BJ (cell line): ENCODE results near the gene DVL2. TPM values are rescaled to one million over a fixed set of nuclear protein-coding genes. Genes with fewer than 3 reads are reported as not detected.
A peak's percentile ranks its signal among the peaks of the same experiment; 100 is the strongest.

ENCODE experiments used
- CTCF ChIA-PET: fragments of 350-600 bp; formaldehyde crosslinking; extraction: SDS; loops from one replicate; lab custom pipeline; 2021; ENCODE audit warnings: antibody characterized with exemption, inconsistent platforms; lab: Yijun Ruan, JAX
- POLR2A ChIA-PET: fragments of 300-600 bp; sonication (Branson Sonifier 250); formaldehyde crosslinking; extraction: SDS; loops from one replicate; lab custom pipeline; 2021; ENCODE audit warnings: antibody characterized with exemption; lab: Charles Lee
- DNase-seq: peaks from one replicate; pipeline ENCODE4 v3.0.0-alpha.2; 2011; ENCODE audit warnings: low read depth
- H3K27me3 ChIP-seq: 2 replicates; pipeline ENCODE4 v1.6.0; 2011; ENCODE audit warnings: low read length; ENCODE audit not compliant: control insufficient read depth, insufficient read depth
- H3K36me3 ChIP-seq: 2 replicates; pipeline ENCODE4 v1.5.1; 2011; ENCODE audit warnings: low read length; ENCODE audit not compliant: control insufficient read depth, insufficient read depth
- H3K4me3 ChIP-seq: 2 replicates; pipeline ENCODE4 v1.5.1; 2011; ENCODE audit warnings: low read depth, mild to moderate bottlenecking, control low read depth, low read length
- polyA plus RNA-seq: library from polyadenylated mRNA; depleted of rRNA; stranded (reverse); fragments of >200 nt; gene quantifications from 2 replicates; pipeline ENCODE4 v1.2.3, GENCODE V29; 2011
- TF ChIP-seq, protein P1 (sequence below): IDR thresholded peaks from 2 replicates; pipeline ENCODE4 v1.5.1; 2011; ENCODE audit warnings: low read depth, mild to moderate bottlenecking, control low read depth, inconsistent platforms, low read length, moderate library complexity; ENCODE audit not compliant: insufficient read depth

DVL2 gene
- polyA plus RNA-seq, 1 experiment, result 5.0 TPM

DNA sequence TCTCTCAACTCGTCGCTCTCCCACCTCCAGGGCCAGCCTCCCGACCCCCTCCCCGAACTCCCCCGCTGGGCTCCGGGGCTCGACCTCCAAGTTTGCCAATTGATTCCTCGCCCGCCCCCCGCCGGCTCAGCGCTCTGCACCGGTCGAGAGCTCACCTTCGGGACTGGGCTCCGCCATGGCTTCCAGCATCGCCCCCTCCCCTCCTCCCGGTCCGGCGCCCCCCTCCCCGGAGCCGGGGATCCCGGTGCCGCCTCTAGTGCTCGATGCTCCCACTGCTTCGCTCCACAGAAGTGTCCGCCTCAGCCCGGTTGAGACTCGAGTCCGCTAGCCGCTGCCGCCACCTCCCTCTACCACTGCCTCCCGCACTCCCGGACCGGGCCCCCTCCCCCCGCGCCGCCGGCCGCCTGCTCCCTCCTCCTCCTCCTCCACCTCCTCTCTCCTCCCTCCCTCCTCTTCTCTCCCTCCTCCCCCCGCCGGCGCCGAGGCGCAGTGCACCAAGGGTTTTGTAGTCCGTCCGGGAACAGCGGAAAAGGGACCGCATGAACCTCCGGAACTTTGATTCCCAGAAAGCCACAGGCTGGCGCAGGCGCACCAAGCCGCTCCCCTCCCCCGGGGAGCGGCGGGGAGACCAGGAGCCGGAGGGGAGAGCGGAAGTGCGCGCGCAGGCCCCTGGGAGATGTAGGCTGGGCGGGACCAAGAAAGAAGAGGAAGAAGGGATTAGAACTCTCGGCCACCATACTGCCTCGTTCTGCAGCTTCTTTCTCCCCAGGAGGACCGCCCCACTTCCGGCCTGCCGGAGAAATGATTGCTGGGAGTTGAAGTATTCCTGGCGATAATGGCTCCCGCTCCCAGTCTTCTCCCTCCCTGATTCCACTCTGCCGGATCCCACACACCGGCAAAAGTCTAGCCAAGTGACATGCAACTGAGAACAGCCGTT lies 5.0 kb upstream of the DVL2 start, which contains the start of gene PHF23:
PHF23 (minus strand) TSS at position 367 of the 937 bp plus-strand sequence; CDS start at position 189, 178 bp downstream.
- Histone ChIP-seq H3K27me3 (no peaks in the 10 kb centered on the region), H3K4me3 (peak within 1 kb of the TSS; percentile 97), H3K36me3 (peaks cover 16% of the 10 kb centered on the region)
- TF ChIP-seq, protein P1, sequence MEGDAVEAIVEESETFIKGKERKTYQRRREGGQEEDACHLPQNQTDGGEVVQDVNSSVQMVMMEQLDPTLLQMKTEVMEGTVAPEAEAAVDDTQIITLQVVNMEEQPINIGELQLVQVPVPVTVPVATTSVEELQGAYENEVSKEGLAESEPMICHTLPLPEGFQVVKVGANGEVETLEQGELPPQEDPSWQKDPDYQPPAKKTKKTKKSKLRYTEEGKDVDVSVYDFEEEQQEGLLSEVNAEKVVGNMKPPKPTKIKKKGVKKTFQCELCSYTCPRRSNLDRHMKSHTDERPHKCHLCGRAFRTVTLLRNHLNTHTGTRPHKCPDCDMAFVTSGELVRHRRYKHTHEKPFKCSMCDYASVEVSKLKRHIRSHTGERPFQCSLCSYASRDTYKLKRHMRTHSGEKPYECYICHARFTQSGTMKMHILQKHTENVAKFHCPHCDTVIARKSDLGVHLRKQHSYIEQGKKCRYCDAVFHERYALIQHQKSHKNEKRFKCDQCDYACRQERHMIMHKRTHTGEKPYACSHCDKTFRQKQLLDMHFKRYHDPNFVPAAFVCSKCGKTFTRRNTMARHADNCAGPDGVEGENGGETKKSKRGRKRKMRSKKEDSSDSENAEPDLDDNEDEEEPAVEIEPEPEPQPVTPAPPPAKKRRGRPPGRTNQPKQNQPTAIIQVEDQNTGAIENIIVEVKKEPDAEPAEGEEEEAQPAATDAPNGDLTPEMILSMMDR, result no peak
- CTCF ChIA-PET, result interaction anchor here (1.2 to 3.6 kb wide), 2 partner anchors 57 to 321 kb away, joined by 3 to 19 read pairs; no protein-coding TSS in a partner anchor
- DNase-seq, result peak; percentile 98
- POLR2A ChIA-PET, result interaction anchor here (0.7 to 1.1 kb wide), 4 partner anchors 17 to 196 kb away, joined by 3 read pairs; no protein-coding TSS in a partner anchor

DNA sequence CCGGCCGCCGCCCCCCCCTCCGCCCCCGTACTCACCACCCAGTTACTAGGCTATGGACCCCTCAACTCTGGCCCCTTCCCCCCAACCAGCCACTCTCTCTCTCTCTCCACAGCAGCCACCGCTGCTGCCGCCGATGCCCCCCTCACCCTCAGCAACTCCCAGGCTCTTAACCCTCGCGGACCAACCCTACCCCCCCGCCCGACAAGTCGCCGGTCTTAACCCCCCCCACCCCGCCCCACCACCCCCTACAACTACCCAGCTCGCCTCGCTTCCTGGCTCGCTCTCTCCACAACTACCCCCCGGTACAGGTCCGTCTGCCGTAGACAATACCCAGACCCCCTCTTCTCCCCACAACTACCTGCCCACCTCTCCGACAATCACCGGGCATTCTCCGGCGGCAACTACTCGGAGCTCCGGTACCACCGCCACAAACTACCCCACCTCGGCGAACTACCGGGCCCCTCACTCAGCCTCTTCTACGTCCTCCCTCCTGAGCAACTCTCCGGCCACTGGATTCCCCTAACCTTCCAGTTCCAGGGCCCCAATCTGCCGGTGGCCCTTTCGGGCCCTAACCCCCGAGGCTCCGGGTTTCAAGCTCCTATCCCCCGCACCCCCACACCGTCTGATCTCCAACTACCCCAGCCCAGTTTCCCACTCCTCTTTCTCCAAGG lies 4.2 kb upstream of the DVL2 start:
- H3K36me3 ChIP-seq, result peaks cover 15% of the 10 kb centered on the region
- peak overlapping the region; percentile 97 for H3K4me3 ChIP-seq
- CTCF ChIA-PET, result interaction anchor here (0.7 to 3.6 kb wide), 5 partner anchors 18 to 322 kb away, joined by 3 to 19 read pairs (median 3); no protein-coding TSS in a partner anchor
- no peak for DNase-seq
- POLR2A ChIA-PET, result interaction anchor here (0.6 to 1.0 kb wide), 5 partner anchors 17 to 1835 kb away, joined by 3 to 14 read pairs (median 3); no protein-coding TSS in a partner anchor
- TF ChIP-seq, protein P1, result no peak
- H3K27me3 ChIP-seq, result no peaks in the 10 kb centered on the region

DNA sequence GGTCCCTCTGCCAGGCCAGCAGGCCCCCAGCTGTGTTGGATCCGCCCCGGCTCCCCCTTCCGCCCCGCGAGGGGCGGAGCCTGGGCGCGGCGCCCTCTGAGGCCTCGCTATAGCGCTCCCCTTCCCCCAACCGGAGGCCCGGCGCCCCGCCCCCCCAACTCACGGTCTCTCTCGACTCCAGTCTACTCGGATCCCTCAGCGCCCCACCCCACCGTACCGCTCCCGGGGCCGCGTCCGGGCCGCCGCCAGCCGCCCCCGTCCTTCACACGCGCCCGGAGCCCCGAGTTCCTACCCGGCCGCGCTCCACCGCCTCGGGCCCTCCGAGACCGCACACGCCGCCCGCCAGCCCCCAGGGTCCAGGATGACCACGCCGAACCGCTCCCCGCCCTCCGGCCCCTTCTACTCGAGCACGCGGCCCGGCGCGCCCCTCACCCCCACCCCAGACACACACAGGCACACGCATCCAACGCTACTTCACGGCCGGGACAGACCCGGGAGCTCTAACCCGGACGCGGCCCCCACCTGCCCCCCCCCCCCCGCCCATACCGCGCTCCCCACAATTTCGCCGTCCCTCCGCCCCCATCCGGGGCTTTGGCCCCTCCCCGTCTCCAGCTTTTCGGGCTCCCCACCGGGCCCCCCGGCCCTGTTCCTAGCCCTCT lies 3.6 kb upstream of the DVL2 start:
- no peak for DNase-seq
- peaks cover 15% of the 10 kb centered on the region for H3K36me3 ChIP-seq
- CTCF ChIA-PET, result interaction anchor here (0.7 to 3.6 kb wide), 5 partner anchors 17 to 322 kb away, joined by 3 to 19 read pairs (median 3); no protein-coding TSS in a partner anchor
- H3K27me3 ChIP-seq, result no peaks in the 10 kb centered on the region
- POLR2A ChIA-PET, result interaction anchor here (0.6 to 1.0 kb wide), 5 partner anchors 16 to 1834 kb away, joined by 3 to 14 read pairs (median 4); partner anchors contain the start of genes ACADVL and DLG4
- TF ChIP-seq, protein P1, result no peak
- H3K4me3 ChIP-seq, result peak overlapping the region; percentile 97

DNA sequence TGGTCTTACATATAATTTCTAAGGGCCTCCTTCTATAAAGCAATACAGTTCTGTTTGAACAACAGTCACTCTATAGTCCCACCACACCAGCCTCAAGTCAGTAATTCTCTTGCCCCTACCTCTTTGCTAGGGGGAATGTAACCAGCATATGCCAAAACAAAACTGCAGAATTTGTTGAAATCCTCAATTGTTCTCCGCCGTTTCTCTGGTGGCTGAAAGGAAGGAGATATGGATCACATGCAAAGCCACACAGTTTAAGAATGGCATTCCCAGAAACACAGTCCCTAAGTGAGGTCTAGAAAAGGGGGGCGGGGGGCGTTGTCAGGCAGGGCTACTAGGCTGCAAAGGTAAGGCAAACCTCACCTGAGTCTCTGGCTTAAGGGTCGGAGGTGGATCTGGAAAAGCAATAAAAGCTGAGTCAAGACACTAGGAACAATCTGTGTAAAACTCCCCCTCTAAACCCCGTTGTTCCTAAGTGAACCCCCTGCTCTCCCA lies 3.0 kb upstream of the DVL2 start:
- TF ChIP-seq, protein P1, result no peak
- peaks cover 15% of the 10 kb centered on the region for H3K36me3 ChIP-seq
- no peaks in the 10 kb centered on the region for H3K27me3 ChIP-seq
- POLR2A ChIA-PET, result interaction anchor here (0.9 kb wide), 1 partner anchor 17 kb away, joined by 4 read pairs; the partner anchor contains the start of genes ACADVL and DLG4
- no peak for DNase-seq
- CTCF ChIA-PET, result interaction anchor here (1.0 to 3.6 kb wide), 2 partner anchors 17 to 59 kb away, joined by 3 to 19 read pairs; no protein-coding TSS in a partner anchor
- H3K4me3 ChIP-seq, result peak overlapping the region; percentile 97
